ENCODE data around the gene CHGA.

Gene CHGA

DNA sequence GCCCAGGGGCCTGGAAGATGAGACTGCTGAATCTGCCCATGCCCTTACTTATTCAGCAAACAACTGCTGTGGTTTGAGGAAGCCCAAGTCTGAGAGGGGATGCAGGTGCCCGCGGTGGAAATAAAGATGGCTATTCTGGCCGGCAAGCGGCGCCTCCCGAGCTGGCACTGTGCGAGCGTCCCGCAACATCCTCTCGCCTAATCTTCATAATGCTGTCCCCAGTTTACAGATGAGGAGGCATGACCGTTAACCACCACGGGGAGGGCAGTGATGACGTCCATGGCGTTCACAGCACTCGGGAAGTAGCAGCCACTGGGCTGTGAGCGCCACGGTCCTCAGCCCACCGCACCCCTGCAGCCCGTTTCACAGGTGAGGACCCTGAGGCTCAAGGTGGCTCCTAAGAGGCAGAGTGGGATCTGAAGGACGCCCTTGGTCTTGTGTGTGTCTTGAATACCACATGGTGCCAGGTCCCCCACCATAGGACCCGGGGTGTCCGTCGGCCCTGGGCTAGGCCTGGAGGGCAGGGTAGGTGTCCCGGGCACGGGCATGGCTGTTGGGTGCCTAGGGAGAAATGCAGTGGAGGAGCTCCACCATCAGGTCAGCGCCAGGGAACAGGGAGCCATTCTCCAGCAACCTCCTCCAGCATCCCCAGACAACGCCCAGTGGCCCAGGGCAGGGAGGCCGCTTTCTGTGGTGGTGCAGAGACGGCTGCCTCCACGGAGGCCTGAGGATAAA is 20.2 kb downstream of the CHGA start:
- Histone ChIP-seq H2AFZ (ENCODE audit: low read depth, low read length) (no peak overlapping the region), H3K36me3 (ENCODE audit: insufficient read depth, low read length) (peaks cover 49% of the 10 kb centered on the region), H3K4me2 (ENCODE audit: insufficient read depth, low read length) (no peak overlapping the region), H3K4me3 (ENCODE audit: low read depth in 1 of 2, low read length in 2 of 2) (no peak overlapping the region), H3K79me2 (ENCODE audit: insufficient read depth, low read length) (no peaks in the 10 kb centered on the region), H3K27ac (ENCODE audit: low read length) (no peak overlapping the region), H3K9ac (ENCODE audit: low read depth, low read length) (no peak overlapping the region), H3K9me3 (ENCODE audit: insufficient read depth, low read length, severe bottlenecking) (no peaks in the 10 kb centered on the region), H4K20me1 (ENCODE audit: insufficient read depth, low read length) (0 out of 2 replicates have a peak, but pooled peaks cover 8% of the 10 kb centered on the region), H3K4me1 (ENCODE audit: insufficient read depth, low read length) (no peaks in the 10 kb centered on the region), H3K27me3 (ENCODE audit: insufficient read depth, low read length, poor library complexity) (no peaks in the 10 kb centered on the region)
- DNase-seq = no peak
- ATAC-seq (ENCODE audit: insufficient read depth, low read depth) = no peak
- TF ChIP-seq, protein P1, sequence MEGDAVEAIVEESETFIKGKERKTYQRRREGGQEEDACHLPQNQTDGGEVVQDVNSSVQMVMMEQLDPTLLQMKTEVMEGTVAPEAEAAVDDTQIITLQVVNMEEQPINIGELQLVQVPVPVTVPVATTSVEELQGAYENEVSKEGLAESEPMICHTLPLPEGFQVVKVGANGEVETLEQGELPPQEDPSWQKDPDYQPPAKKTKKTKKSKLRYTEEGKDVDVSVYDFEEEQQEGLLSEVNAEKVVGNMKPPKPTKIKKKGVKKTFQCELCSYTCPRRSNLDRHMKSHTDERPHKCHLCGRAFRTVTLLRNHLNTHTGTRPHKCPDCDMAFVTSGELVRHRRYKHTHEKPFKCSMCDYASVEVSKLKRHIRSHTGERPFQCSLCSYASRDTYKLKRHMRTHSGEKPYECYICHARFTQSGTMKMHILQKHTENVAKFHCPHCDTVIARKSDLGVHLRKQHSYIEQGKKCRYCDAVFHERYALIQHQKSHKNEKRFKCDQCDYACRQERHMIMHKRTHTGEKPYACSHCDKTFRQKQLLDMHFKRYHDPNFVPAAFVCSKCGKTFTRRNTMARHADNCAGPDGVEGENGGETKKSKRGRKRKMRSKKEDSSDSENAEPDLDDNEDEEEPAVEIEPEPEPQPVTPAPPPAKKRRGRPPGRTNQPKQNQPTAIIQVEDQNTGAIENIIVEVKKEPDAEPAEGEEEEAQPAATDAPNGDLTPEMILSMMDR (IDR thresholded peaks at IDR 0.05; ENCODE audit: borderline replicate concordance, extremely low read depth, low read length, poor library complexity, severe bottlenecking) = no peak
- TF ChIP-seq EZH2 (IDR thresholded peaks at IDR 0.05; ENCODE audit: borderline replicate concordance, low read depth, low read length, severe bottlenecking) = no peak

DNA sequence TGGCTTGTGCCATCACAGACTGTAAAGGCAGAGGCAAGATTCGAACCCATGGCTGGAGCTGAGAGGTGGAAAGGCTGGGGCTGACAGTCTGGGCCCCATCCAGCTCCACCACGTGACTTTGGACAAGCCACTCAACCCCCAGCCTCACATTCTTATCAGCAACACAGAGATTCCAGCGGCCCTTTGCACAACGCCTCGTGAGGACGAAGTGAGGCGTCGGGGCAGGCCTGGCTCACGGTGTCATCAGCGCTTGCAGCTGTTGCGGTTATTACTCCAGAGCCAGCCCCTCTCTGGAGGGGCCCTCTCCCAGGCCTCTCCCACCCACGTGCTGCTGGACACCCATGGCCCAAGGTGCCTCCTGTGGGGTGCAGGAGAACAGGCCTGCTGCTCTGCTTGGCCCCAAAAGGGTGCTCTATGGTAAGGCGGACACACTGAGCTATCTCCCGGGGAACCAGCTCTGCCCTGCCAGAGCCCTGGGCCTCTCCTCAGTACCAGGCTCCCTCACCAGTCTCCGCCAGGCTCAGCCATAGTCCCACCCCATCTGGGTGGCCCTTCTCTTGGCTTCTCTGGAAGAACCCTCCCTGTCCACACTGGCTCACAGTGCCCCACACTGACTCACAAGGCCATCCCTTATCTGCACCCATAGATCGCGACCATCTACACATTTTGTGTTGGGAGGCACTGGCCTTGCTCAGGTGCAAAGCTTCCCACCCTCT is 21.1 kb downstream of the CHGA start:
- Histone ChIP-seq H3K27ac (ENCODE audit: low read length) (no peak overlapping the region), H2AFZ (ENCODE audit: low read depth, low read length) (no peak overlapping the region), H3K4me1 (ENCODE audit: insufficient read depth, low read length) (no peaks in the 10 kb centered on the region), H3K9me3 (ENCODE audit: insufficient read depth, low read length, severe bottlenecking) (no peaks in the 10 kb centered on the region), H3K79me2 (ENCODE audit: insufficient read depth, low read length) (no peaks in the 10 kb centered on the region), H4K20me1 (ENCODE audit: insufficient read depth, low read length) (0 out of 2 replicates have a peak, but pooled peaks cover 8% of the 10 kb centered on the region), H3K4me3 (ENCODE audit: low read depth in 1 of 2, low read length in 2 of 2) (no peak overlapping the region), H3K36me3 (ENCODE audit: insufficient read depth, low read length) (peaks cover 44% of the 10 kb centered on the region), H3K9ac (ENCODE audit: low read depth, low read length) (no peak overlapping the region), H3K27me3 (ENCODE audit: insufficient read depth, low read length, poor library complexity) (no peaks in the 10 kb centered on the region), H3K4me2 (ENCODE audit: insufficient read depth, low read length) (no peak overlapping the region)
- no peak for TF ChIP-seq EZH2 (IDR thresholded peaks at IDR 0.05; ENCODE audit: borderline replicate concordance, low read depth, low read length, severe bottlenecking)
- TF ChIP-seq, protein P1 (IDR thresholded peaks at IDR 0.05; ENCODE audit: borderline replicate concordance, extremely low read depth, low read length, poor library complexity, severe bottlenecking) = no peak
- ATAC-seq (ENCODE audit: insufficient read depth, low read depth) (no peak), DNase-seq (no peak)

DNA sequence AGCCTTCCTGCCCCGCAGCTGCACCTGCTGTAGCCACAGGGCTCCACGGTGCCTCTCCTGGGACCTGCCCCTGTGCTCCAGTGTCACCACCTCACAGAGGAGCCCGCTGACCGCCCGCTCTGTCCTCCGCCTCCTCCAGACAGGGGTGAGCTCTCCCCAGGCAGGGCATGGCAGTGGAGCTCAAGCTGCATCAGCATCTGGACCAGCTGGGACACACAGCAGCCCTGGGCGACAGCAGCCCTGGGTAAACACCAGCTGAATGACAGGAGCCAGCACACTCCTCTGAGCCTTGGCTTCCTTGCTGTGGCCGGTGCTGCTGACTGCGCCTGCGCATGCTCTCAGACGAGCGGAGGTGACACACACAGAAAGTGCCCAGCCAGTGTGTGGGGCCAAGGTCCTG is 22.0 kb downstream of the CHGA start:
- Histone ChIP-seq H3K79me2 (ENCODE audit: insufficient read depth, low read length) (no peaks in the 10 kb centered on the region), H3K27ac (ENCODE audit: low read length) (no peak overlapping the region), H3K4me2 (ENCODE audit: insufficient read depth, low read length) (no peak overlapping the region), H2AFZ (ENCODE audit: low read depth, low read length) (no peak overlapping the region), H3K9me3 (ENCODE audit: insufficient read depth, low read length, severe bottlenecking) (no peaks in the 10 kb centered on the region), H4K20me1 (ENCODE audit: insufficient read depth, low read length) (0 out of 2 replicates have a peak, but pooled peaks cover 8% of the 10 kb centered on the region), H3K36me3 (ENCODE audit: insufficient read depth, low read length) (peaks cover 49% of the 10 kb centered on the region), H3K4me3 (ENCODE audit: low read depth in 1 of 2, low read length in 2 of 2) (no peak overlapping the region), H3K9ac (ENCODE audit: low read depth, low read length) (no peak overlapping the region), H3K27me3 (ENCODE audit: insufficient read depth, low read length, poor library complexity) (no peaks in the 10 kb centered on the region), H3K4me1 (ENCODE audit: insufficient read depth, low read length) (no peaks in the 10 kb centered on the region)
- DNase-seq (no peak), ATAC-seq (ENCODE audit: insufficient read depth, low read depth) (no peak)
- TF ChIP-seq, protein P1 (IDR thresholded peaks at IDR 0.05; ENCODE audit: borderline replicate concordance, extremely low read depth, low read length, poor library complexity, severe bottlenecking) = no peak
- no peak for TF ChIP-seq EZH2 (IDR thresholded peaks at IDR 0.05; ENCODE audit: borderline replicate concordance, low read depth, low read length, severe bottlenecking)

Data from DND-41 (cell line).